Measurements from ENCODE around the gene HAGHL.
"Not testable (repeated sequence)": the region's sequence is repeated elsewhere in the genome, so short reads cannot be mapped to it uniquely, and the experiment has no call there.

Gene HAGHL

DNA sequence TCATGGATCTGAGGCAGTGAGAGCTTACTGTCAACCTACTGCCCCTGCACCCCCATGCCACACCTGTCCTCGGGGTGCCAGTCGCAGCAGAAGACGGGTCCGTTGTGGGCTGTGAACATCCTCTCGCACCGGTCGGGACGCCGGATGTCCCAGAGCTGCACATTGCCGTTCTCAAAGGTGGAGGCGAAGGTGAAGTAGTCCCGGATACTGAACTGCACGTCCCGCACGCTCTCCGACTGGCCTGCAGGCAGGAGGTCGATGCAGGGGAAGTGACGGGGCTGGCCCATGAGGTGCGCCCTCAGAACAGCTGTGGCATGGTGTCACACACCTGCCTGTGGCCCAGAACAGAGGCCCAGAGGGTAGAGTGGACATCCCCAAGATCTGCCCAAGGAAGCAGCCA, 39.4 kb upstream of the HAGHL start:
- no peak for DNase-seq (ENCODE audit: low read depth in 2 of 2, low spot score in 1 of 2)

DNA sequence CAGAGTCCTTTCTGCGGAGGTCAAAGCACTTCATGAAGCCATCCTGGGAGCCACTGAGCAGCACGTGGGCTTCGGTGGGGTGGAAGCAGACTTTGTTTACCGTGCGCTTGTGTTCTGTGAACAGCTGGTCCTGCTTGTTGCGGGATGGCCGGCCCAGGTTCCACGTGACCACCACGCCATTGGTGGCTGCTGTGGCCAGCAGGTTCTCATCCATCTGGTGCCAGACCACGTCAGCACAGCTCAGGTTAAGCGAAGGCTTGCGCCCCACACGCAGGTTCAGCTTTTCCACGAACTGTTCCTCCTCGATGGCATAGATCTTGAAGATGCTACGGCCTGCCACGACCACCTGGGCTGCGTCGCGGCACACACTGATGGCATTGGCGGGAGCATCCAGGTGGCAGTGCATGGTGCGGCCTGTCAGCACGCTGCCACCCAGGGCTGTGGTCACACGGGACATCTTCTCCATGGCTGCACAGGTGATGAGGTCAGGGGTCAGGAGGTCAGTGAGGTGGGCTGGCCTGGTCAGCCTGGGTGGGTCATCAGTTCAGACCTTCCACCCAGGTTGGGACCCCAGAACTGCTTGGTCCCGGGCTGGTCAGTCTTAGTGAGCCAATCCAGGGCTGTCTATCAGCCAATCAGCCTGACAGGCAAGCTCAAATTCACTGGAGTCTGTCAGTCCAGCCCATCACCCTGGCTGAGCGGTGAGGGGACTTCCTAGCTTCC, 37.6 kb upstream of the HAGHL start:
- DNase-seq (ENCODE audit: low read depth in 2 of 2, low spot score in 1 of 2) = no peak

DNA sequence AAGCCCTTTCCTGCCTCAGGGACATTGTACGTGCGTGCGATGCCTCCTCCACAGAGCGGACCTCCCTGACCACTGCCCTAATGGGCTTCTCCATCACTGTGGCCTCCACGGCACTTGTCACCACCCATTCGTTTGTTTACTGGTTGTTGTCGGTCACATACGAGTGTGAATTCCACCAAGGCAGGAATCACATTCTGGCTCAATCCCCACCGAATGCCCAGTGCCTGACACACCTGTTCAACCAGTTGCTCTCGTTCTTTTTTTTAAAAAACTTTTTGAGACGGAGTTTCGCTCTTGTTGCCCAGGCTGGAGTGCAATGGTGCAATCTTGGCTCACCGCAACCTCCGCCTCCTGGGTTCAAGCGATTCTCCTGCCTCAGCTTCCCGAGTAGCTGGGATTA, 35.7 kb upstream of the HAGHL start:
- not testable (repeated sequence) for DNase-seq (ENCODE audit: low read depth in 2 of 2, low spot score in 1 of 2)

DNA sequence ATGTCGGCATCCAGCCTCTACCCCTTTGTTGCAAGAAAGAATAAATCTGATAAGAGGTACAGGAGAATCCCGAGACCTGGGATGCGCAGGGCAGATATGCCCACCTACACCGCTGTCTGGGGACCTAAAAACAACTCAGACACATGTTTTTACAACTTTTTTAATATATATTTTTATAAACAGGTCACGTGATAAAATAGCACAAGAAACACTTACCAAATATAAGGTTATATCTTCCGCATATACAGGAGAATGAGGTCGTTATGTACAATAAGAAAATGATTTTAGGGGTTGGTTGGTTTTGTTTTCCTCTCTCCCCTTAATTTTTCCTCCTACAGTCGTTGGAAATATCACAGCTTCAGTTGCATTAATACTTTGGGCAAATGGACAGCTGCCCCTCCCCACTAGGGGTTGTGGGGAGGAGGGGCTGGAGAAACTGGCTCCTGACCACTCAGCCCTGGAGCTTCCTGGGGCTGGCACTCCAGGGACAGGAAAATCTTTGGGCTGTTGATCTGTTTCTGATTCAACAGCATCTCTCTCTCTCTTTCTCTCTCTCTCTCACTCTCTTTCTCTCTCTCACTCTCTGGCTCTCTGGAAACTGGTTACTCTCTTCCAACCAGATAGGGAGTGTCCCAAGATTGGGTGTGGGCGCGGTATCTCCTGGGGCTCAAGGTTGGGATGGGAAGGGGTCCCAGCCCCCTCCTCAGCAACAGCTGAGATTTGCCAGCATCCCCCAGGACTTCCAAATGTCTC, 34.4 kb upstream of the HAGHL start:
- DNase-seq (ENCODE audit: low read depth in 2 of 2, low spot score in 1 of 2) = no peak

DNA sequence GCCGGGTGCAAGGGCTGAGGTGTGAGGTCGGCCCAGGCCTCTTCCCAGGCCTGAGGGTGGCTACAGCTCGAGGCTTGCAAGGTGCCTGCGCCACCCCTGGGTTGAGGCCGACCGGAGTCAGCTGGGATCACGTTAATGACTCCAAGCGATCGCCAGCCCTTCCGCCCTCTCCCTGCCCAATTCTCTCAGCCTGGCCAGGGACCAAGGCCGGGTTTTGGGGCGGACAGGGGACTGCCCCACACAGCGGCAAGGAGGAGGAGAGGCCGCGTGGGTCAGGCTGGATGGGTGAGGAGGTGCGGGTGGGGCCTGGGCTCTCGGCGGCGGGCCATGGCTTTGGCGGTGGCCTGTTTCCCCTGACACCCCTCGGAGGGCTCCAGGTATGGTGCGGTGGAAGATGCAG, 33.5 kb upstream of the HAGHL start:
- DNase-seq (ENCODE audit: low read depth in 2 of 2, low spot score in 1 of 2) = no peak

DNA sequence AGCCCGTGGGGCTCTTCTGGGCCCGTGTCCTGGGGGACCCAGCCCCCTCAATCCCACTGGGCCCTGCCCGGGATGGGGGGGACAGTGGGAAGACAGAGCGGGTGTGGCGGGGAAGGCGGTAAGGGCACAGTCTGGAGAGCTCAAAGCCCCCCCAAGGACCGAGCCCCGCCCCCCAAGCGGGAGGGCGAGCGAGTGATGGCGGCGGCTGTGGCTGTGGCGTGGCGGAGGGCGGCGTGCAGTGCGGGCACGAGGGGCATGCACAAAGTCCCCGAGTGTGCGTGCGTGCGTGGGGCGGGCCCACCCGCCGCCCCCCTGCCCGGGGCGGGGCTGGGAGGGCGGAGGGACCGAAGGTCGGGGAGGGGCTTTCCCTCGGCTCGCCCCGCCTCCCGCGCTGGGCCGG, 33.1 kb upstream of the HAGHL start:
- no peak for DNase-seq (ENCODE audit: low read depth in 2 of 2, low spot score in 1 of 2)

DNA sequence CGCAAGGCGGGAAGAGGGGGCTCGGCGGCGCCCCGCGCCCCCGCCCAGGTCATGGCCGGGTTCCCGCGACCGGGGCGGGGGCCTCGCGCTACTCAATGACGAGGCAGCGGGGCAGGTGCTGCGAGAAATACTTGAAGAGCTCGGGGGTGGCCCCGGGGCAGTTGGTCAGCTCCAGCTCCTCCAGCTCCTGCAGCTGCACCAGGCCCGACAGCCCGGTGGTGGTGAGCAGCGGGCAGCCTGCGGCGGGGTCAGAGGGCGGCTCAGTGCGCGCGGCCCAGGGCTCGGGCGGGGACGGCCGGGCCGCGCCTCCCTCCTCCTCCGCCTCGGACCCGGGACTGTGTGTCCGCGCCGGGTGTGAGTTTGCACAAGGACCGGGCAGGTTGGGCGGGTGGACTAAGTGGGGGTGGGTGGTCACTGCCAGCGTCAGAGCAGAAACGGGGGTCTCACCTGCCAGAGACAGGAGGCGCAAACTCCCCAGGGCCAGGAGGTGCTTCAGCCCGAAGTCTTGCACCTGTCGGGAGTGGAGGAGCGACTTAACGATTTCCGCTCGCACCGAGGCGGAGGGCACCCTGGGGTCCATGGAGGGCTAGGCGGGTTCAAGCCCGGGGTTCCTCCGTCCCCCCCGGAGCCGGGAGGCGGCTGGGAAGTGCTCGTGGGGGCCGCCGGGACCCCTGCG, 32.6 kb upstream of the HAGHL start:
- no peak for DNase-seq (ENCODE audit: low read depth in 2 of 2, low spot score in 1 of 2)

DNA sequence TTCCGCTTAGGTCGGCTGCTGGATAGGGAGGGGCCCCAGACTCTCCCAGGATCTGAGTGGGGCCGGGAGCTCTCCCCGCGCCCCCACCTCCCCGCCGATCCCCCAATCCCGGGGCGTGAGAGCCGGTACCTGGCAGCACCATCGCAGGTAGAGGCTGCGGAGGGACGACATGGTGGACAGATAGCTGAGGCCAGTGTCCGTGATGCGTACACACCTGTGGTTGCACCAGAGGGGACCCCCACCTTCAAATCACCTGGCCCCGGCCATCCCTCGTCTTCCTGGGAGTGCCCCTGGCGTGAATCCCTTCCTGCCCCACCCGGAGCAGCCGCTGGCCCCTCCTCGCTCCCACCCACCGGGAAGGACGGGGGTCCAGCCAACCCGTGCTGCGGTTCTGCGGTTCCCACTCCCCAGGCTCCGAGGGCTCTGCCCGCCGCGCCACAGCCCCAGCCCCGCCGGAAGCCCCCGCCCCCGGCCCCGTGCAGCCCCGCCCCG, 32.0 kb upstream of the HAGHL start:
- no peak for DNase-seq (ENCODE audit: low read depth in 2 of 2, low spot score in 1 of 2)

DNA sequence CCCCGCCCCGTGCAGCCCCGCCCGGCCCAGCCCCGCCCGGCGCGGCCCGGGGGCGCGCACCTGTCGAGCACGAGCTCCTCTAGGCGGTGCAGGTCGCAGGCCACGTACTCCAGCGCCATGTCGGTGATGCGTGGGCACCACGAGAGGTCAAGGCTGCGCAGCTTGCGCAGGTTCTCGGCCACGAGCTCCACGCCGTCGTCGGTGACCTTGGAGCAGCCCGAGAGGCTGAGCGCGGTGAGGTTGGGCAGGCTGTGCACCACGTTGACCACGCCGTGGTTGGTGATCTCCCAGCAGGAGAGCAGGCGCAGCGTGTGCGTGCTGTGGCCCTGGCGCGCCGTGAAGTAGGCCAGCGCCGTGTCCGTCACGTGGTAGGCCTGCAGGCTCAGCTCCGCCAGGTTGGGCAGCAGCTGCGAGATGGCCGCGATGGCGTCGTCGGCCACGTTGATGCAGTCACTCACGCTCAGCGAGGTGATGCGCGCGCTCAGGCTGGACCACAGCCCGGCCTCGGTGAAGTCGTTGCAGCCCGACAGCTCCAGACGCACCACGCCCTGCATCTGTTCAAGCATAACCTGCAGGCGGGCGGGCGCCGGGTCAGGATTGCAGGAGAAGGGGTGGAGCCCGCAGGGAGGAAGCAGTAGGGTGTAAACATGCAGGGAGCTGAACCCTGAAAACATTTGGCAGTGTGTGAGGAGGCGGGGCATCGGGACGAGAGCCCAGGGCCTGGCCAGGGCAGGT, 31.4 kb upstream of the HAGHL start:
- DNase-seq (ENCODE audit: low read depth in 2 of 2, low spot score in 1 of 2) = no peak

DNA sequence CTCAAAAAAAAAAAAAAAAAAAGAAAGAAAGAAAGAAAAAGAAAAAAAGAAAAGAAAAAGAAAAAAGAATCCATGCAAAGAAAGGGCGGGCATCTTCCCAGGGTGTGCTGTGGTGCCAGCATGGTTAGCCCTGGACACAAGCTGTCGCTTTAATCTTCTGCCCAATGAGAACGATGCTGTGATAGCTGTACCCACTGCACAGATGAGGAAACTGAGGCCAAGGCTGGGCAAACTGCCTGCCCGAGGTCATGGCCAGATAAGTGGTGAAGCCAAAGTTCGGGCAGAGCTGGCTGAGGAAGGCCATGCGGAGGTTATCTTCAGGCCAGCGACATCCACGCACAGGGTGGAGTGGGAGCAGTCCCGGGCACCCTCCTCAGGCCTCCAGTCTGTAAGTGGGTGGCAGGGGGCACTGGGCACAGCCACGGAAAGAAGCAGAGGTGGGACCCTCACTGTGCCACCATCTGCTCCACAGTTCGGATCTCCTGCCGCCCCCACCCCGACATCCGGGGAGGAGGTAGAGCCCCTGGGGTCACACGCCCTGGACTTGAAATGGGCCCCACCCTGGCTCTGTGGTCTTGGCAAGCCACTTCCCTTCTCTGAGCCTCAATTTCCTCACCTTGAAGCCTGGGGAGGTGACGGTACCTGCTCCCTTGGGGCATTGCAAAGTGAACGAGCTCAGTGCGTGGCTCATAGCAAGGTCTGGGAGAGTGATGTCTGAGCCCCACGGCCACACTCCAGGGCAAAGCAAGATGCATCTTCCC, 27.8 kb upstream of the HAGHL start:
- DNase-seq (ENCODE audit: low read depth in 2 of 2, low spot score in 1 of 2) = no peak

DNA sequence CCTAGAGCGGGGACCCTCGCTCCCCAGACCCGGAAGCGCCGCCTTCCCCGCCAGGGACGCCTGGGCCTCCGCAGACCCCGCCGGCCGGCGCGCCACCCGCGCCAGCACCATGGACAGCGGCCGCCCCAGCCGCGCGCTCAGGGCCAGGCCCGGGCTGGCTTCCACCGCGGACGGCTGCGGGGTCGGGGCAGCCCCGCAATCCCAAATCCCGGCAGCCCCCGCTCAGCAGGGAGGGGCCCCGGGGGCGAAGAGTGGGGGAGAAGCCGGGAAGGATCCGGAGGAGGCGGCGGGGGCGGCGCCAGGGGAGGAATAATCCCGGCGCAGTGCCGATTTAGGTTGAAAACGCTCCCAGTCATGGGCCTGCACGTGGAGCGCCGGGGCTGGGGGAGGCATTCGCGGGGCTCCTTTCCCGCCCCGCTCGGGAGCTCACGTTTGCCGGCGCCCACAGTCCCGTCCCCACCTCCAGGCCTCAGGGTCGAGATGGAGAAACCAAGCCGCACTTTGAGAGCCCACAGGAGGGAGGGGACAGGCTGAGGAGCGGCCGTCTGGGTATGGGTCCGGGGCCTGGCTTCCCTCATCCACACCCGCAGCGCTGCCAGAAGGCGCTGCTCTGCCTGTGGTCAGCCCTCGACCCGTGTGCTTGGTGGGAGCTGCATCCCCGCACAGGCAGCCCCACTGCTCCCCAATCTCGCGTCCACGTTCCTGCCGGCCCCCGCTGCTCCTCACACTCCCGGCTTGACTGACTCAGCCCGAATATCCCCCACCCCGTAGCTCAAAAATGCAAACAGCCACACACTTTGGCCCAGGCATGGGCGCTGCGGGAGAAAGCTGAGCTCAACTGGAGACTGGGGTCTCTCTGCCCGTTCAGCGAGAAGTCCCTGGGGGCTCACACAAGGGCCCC, 26.0 kb upstream of the HAGHL start:
- DNase-seq (ENCODE audit: low read depth in 2 of 2, low spot score in 1 of 2) = no peak

DNA sequence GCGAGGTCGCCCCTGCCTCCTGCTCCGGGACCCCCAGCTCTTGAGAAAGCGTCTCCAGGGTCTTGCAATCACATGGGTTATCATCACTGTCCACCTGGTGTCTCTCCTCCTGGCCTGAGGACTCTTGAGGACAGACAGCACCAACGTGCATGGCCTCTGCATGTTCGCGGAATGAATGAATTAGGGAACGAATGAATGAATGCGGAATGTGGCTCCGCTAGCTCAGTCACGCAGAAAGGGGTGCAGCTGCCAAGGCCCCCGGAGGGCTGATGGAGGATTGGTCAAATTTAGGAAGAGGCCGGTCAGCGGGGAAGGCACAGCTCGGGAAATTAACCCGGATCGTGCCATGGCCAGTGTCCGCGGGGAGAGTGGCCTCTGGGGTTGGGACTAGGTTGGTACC, 24.6 kb upstream of the HAGHL start:
- DNase-seq (ENCODE audit: low read depth in 2 of 2, low spot score in 1 of 2) = no peak

DNA sequence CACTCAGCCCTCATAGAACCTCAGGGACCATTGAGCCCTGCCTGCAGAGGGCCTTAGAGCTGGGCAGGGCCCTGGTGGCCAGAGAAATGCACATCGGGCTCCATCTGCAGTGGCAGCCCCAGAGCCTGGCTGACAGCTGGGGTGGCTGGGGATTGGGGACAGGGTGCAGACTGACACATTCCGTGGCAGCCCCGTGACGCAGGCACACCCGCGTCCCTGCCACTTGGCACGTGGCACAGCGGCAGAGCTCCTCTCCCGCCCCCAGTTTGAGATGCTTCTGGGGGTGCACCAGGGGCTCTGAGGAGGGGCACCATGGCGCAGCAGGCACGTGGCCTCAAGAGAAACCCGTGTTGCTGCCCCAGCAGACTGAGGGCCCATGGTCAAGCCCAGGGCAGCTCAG, 23.5 kb upstream of the HAGHL start:
- no peak for DNase-seq (ENCODE audit: low read depth in 2 of 2, low spot score in 1 of 2)

DNA sequence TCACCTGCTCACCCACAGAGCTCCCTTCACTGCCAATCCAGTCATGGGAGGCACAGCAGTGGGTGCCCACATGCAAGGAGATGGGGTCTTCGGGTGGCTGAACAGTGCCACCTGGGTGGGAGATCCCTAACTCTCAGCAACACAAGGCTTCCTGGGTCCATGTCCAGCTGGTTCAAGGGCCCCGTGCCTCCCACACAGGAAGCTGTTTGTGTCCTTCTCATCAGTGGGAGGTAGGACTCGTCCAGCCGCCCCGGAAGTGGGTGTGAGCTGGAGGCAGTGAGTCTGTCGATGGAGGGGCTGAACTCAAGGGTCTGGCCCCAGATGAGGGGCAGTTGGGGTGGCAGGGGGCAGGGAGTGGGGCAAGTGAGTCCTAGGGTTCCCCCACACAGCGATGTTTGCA, 22.9 kb upstream of the HAGHL start:
- DNase-seq (ENCODE audit: low read depth in 2 of 2, low spot score in 1 of 2) = no peak

DNA sequence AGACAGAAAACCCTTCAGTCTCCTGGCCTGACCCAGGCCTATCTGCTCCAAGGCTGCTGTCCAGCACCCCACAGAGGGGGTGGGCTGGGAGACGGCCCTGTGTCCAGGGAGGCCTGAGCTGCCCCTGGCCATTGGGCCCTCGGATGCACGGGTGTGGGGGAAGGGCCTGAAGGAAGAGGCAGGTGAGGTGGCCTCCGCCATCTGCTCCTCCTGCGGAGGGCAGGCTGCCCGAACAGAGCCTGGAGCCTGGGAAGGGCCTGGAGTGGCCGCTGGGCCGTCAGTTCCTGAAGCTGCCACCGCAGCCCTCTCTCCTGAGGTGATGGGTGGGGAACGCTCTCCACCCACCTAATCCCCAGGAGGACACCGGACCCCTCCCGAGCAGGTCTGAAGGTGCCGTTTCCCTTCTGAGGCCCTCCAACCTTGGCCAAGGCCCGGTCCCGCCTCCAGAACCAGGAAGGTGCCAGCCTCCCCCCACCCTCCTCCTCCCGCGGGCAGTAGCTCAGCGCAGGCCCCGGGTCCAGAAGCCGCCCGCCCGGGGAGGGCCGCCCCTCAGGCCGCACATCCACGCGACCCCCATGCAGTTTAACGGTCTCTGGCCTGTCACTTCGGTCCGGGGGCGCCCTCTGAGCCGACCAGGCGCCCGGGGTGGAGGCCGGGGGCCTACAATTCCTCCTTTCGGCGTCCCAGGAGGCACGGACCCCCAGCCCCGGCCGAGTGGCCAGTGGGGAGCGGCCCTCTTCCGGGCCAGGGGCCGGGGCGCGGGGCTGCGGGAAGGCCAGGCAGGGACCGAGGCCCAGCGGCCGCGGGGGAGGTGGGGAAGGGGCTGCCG, 22.1 kb upstream of the HAGHL start:
- no peak for DNase-seq (ENCODE audit: low read depth in 2 of 2, low spot score in 1 of 2)

DNA sequence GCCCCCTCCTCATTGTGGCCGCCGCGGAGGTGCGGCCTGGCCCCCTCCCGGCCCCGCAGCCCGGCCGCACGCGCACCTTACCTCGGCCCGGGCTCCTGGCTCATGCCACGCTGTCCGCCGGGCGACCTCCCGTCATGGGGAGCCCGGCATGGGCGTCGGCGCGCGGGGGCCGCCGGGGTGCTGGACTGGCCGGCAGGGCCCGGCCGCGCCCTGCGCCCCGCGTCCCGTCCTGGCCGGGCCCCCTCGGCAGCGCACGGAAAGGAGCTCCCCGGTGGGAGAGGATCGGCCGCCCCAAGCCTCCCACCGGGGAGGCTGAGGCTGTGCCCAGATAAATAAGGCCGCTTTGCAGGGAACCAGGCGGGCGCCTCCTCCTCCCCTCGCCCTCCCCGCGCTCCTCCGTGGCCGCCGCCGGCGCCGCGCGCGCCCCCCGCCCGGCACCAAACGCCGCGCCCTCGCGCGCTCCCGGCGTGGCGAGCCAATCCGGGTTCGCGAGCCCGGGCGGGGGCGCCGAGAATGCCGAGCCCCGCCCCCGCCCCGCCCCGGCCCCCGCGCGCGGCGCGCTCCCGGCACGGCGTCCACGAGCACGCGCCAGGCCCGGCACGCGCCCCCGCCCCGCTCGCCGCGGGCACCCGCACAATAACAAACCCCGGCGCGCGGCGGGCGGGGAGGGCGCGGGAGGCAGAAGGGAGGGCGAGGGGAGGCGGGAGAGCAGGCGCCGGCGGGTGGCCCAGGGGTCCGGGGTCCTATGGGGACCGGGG, 21.3 kb upstream of the HAGHL start, which contains the start of gene FBXL16:
Gene FBXL16, minus strand, starts transcription at position 371 of the 758 bp plus-strand sequence. CDS start 8,396 bp downstream, outside the sequence.
- no peak for DNase-seq (ENCODE audit: low read depth in 2 of 2, low spot score in 1 of 2)

DNA sequence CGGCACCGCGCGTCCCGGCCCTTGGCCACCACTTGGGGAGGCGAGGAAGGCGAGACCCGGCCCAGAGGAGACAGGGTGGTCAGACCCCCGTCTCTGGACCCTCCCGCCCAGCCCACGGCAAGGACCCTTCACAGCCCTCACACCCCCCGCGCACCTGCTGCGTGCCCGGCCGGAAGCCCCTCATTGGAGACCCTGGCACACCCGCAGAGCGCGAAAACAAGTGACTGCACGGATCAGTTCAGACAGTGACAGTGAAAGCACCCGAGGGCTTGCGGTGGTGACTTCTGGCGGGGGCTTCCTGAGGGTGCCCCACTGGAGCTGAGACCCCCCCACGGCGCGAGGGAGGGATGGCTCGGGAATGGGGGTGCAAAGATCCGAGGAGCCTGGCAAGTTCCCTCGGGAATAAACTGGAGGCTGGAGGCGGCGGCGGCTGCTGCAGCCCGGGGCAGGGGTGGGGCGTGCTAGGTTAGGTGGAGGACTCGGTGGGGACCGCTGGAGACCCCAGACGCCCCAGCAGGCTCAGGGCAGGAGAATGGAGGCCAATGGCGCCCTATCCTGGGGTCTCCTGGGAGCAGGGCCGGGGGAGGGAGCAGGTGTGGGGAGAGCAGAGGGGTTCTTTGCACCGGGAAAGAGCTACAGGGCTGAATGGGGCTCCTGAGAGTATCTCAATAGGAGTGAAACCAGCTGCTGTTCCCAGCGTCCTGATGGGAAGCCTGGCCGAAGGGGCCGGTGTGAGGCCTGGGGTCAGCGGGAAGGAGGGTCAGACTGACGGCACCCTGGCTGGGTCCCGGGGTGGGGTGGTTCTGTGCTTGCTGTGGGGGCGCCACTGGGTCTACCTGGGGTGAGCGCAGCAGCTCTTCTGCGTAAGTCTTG, 20.5 kb upstream of the HAGHL start:
- no peak for DNase-seq (ENCODE audit: low read depth in 2 of 2, low spot score in 1 of 2)

Data from stimulated activated CD8-positive, alpha-beta memory T cell treated with anti-CD3 and anti-CD28 coated beads, Interleukin-4, amount 100 ng/mL, for 1 hour (primary cell).